Measurements from ENCODE around the gene RBP3. TPM values are rescaled to one million over a fixed set of nuclear protein-coding genes. Genes with fewer than 3 reads are reported as not detected.

The RBP3 gene
- total RNA-seq, 1 donor from 2014 or later, result not detected

DNA sequence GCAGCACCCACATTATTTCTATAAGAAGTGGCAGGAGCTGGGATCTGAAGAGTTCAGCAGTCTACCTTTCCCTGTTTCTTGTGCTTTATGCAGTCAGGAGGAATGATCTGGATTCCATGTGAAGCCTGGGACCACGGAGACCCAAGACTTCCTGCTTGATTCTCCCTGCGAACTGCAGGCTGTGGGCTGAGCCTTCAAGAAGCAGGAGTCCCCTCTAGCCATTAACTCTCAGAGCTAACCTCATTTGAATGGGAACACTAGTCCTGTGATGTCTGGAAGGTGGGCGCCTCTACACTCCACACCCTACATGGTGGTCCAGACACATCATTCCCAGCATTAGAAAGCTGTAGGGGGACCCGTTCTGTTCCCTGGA lies 874 bp upstream of the RBP3 start:
- Mint-ChIP-seq H3K9me3 (no peaks in the 10 kb centered on the region), H3K27ac (no peak overlapping the region), H3K27me3 (ENCODE audit: low read depth) (peaks cover 10% of the 10 kb centered on the region), H3K4me1 (ENCODE audit: low read depth) (no peaks in the 10 kb centered on the region), H3K4me3 (ENCODE audit: low read depth) (no peak overlapping the region), H3K36me3 (ENCODE audit: low read depth) (no peaks in the 10 kb centered on the region)
- intact Hi-C loops (cut with micrococcal nuclease), result no loop called here
- DNase-seq (ENCODE audit: low spot score), result no peak

DNA sequence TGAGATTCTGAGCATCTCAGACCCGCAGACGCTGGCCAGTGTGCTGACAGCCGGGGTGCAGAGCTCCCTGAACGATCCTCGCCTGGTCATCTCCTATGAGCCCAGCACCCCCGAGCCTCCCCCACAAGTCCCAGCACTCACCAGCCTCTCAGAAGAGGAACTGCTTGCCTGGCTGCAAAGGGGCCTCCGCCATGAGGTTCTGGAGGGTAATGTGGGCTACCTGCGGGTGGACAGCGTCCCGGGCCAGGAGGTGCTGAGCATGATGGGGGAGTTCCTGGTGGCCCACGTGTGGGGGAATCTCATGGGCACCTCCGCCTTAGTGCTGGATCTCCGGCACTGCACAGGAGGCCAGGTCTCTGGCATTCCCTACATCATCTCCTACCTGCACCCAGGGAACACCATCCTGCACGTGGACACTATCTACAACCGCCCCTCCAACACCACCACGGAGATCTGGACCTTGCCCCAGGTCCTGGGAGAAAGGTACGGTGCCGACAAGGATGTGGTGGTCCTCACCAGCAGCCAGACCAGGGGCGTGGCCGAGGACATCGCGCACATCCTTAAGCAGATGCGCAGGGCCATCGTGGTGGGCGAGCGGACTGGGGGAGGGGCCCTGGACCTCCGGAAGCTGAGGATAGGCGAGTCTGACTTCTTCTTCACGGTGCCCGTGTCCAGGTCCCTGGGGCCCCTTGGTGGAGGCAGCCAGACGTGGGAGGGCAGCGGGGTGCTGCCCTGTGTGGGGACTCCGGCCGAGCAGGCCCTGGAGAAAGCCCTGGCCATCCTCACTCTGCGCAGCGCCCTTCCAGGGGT lies 703 bp downstream of the RBP3 start:
- Mint-ChIP-seq H3K4me1 (ENCODE audit: low read depth) (no peaks in the 10 kb centered on the region), H3K27ac (no peak overlapping the region), H3K36me3 (ENCODE audit: low read depth) (no peaks in the 10 kb centered on the region), H3K27me3 (ENCODE audit: low read depth) (peaks cover 8% of the 10 kb centered on the region), H3K4me3 (ENCODE audit: low read depth) (no peak overlapping the region), H3K9me3 (no peaks in the 10 kb centered on the region)
- intact Hi-C loops (cut with micrococcal nuclease), result no loop called here
- no peak for DNase-seq (ENCODE audit: low spot score)

DNA sequence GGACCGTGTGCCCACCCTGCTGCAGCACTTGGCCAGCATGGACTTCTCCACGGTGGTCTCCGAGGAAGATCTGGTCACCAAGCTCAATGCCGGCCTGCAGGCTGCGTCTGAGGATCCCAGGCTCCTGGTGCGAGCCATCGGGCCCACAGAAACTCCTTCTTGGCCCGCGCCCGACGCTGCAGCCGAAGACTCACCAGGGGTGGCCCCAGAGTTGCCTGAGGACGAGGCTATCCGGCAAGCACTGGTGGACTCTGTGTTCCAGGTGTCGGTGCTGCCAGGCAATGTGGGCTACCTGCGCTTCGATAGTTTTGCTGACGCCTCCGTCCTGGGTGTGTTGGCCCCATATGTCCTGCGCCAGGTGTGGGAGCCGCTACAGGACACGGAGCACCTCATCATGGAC lies 1.4 kb downstream of the RBP3 start:
- H3K27ac Mint-ChIP-seq, result no peak overlapping the region
- DNase-seq (ENCODE audit: low spot score), result no peak
- H3K4me1 Mint-ChIP-seq (ENCODE audit: low read depth), result no peaks in the 10 kb centered on the region
- intact Hi-C loops (cut with micrococcal nuclease), result no loop called here
- H3K9me3 Mint-ChIP-seq, result no peaks in the 10 kb centered on the region
- no peak overlapping the region for H3K4me3 Mint-ChIP-seq (ENCODE audit: low read depth)
- H3K27me3 Mint-ChIP-seq (ENCODE audit: low read depth), result peaks cover 7% of the 10 kb centered on the region
- H3K36me3 Mint-ChIP-seq (ENCODE audit: low read depth), result no peaks in the 10 kb centered on the region

DNA sequence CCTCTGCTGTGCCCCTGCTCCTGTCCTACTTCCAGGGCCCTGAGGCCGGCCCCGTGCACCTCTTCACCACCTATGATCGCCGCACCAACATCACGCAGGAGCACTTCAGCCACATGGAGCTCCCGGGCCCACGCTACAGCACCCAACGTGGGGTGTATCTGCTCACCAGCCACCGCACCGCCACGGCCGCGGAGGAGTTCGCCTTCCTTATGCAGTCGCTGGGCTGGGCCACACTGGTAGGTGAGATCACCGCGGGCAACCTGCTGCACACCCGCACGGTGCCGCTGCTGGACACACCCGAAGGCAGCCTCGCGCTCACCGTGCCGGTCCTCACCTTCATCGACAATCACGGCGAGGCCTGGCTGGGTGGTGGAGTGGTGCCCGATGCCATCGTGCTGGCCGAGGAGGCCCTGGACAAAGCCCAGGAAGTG lies 1.8 kb downstream of the RBP3 start:
- peaks cover 3% of the 10 kb centered on the region for H3K27me3 Mint-ChIP-seq (ENCODE audit: low read depth)
- H3K4me3 Mint-ChIP-seq (ENCODE audit: low read depth), result no peak overlapping the region
- no peaks in the 10 kb centered on the region for H3K9me3 Mint-ChIP-seq
- no peaks in the 10 kb centered on the region for H3K36me3 Mint-ChIP-seq (ENCODE audit: low read depth)
- H3K4me1 Mint-ChIP-seq (ENCODE audit: low read depth), result no peaks in the 10 kb centered on the region
- H3K27ac Mint-ChIP-seq, result no peak overlapping the region
- no peak for DNase-seq (ENCODE audit: low spot score)
- intact Hi-C loops (cut with micrococcal nuclease), result no loop called here

DNA sequence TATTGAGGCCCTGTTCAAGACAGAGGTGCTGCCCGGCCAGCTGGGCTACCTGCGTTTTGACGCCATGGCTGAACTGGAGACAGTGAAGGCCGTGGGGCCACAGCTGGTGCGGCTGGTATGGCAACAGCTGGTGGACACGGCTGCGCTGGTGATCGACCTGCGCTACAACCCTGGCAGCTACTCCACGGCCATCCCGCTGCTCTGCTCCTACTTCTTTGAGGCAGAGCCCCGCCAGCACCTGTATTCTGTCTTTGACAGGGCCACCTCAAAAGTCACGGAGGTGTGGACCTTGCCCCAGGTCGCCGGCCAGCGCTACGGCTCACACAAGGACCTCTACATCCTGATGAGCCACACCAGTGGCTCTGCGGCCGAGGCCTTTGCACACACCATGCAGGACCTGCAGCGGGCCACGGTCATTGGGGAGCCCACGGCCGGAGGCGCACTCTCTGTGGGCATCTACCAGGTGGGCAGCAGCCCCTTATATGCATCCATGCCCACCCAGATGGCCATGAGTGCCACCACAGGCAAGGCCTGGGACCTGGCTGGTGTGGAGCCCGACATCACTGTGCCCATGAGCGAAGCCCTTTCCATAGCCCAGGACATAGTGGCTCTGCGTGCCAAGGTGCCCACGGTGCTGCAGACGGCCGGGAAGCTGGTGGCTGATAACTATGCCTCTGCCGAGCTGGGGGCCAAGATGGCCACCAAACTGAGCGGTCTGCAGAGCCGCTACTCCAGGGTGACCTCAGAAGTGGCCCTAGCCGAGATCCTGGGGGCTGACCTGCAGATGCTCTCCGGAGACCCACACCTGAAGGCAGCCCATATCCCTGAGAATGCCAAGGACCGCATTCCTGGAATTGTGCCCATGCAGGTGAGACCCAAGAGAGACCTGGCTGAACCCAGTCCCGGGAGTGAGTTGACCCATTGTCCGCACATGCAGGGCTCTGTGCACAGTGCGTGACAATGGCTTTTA lies 2.8 kb downstream of the RBP3 start:
- Mint-ChIP-seq H3K9me3 (no peaks in the 10 kb centered on the region), H3K4me3 (ENCODE audit: low read depth) (no peak overlapping the region), H3K36me3 (ENCODE audit: low read depth) (no peaks in the 10 kb centered on the region), H3K27me3 (ENCODE audit: low read depth) (peaks cover 2% of the 10 kb centered on the region), H3K27ac (no peak overlapping the region), H3K4me1 (ENCODE audit: low read depth) (no peaks in the 10 kb centered on the region)
- no peak for DNase-seq (ENCODE audit: low spot score)
- intact Hi-C loops (cut with micrococcal nuclease), result no loop called here

DNA sequence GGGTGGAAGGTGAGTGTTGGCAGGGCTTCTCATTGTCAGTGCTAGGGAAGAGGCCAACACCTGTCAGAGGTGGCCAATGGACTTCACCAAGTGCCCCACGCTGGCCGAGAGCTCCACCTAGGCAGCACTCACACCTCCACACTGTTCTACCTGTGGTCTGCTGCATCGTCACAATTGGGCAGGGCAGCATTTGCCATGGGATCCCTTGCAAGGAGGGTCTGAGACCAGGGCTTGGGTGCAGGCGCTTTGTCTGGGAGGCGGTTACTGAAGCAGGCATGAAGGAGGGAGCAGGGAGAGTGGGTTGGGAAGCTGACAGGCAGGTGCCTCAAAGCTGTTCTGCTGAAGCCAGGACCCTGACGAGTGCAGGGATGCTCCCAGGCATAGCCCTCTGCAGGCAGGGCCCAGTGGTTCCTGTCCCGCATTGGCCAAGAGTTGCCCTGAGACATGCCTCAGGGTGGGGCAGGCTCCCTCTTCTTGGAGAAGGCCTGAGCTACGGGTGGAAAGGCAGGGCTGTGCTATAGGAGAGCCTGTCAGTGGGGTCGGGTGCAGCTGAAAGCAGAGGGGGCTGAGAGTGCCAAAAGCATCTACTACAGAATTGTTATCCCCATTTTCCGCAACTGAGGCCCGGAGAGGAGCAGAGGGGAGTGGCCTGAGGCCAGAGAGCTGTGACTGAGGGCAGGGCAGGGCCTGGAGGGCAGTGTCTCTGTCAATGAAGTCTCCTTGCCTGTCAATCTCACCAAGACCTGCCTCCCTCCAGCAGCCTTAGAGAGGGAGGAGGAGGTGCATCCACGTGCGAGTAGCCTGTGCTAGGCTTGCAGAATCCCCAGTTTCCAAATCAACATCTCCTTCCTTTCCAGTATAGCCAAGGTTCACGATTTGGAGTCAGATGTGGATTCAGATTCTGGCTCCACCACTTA lies 4.0 kb downstream of the RBP3 start:
- intact Hi-C loops (cut with micrococcal nuclease), result no loop called here
- DNase-seq (ENCODE audit: low spot score), result no peak
- H3K36me3 Mint-ChIP-seq (ENCODE audit: low read depth), result no peaks in the 10 kb centered on the region
- H3K9me3 Mint-ChIP-seq, result no peaks in the 10 kb centered on the region
- peaks cover 2% of the 10 kb centered on the region for H3K27me3 Mint-ChIP-seq (ENCODE audit: low read depth)
- no peaks in the 10 kb centered on the region for H3K4me1 Mint-ChIP-seq (ENCODE audit: low read depth)
- H3K4me3 Mint-ChIP-seq (ENCODE audit: low read depth), result no peak overlapping the region
- no peak overlapping the region for H3K27ac Mint-ChIP-seq

DNA sequence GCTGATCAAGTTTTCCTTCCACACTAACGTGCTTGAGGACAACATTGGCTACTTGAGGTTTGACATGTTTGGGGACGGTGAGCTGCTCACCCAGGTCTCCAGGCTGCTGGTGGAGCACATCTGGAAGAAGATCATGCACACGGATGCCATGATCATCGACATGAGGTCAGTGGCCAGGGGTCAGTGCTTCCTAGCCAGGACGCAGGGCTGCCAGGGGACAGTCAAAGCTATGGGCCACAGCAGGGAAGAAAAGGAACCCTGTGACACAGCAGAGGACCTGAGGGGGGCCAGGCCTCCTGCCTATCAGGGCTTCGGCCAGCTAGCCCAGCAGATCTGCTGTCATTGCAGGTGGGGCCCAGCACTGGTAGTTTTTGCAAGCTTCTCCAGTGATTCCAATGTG lies 5.2 kb downstream of the RBP3 start:
- no peak for DNase-seq (ENCODE audit: low spot score)
- no peaks in the 10 kb centered on the region for H3K27me3 Mint-ChIP-seq (ENCODE audit: low read depth)
- no peaks in the 10 kb centered on the region for H3K9me3 Mint-ChIP-seq
- H3K4me1 Mint-ChIP-seq (ENCODE audit: low read depth), result no peaks in the 10 kb centered on the region
- H3K27ac Mint-ChIP-seq, result no peak overlapping the region
- no peak overlapping the region for H3K4me3 Mint-ChIP-seq (ENCODE audit: low read depth)
- H3K36me3 Mint-ChIP-seq (ENCODE audit: low read depth), result no peaks in the 10 kb centered on the region
- intact Hi-C loops (cut with micrococcal nuclease), result no loop called here

DNA sequence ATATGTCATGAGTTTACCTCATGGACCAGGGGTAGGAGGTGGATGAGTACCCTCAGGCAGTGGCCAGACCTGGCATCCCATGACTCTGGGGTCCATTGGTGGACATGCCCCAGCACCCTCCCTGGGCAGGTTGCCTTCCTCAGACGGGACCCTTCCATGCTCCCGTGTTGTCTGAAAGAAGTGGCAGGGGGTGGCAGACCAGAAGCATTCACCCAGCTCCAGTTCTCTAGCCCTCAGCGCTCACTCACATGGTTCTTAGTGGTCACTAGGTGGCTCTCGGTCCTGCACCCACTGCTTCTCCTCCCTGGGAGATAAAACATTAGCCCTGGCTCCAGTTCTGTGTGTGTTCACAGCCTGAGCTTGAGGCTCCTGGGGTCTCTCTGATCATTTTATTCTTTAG lies 6.0 kb downstream of the RBP3 start:
- no peak overlapping the region for H3K27ac Mint-ChIP-seq
- H3K36me3 Mint-ChIP-seq (ENCODE audit: low read depth), result no peaks in the 10 kb centered on the region
- no peak overlapping the region for H3K4me3 Mint-ChIP-seq (ENCODE audit: low read depth)
- intact Hi-C loops (cut with micrococcal nuclease), result no loop called here
- no peak for DNase-seq (ENCODE audit: low spot score)
- H3K9me3 Mint-ChIP-seq, result no peaks in the 10 kb centered on the region
- no peaks in the 10 kb centered on the region for H3K4me1 Mint-ChIP-seq (ENCODE audit: low read depth)
- H3K27me3 Mint-ChIP-seq (ENCODE audit: low read depth), result no peaks in the 10 kb centered on the region

DNA sequence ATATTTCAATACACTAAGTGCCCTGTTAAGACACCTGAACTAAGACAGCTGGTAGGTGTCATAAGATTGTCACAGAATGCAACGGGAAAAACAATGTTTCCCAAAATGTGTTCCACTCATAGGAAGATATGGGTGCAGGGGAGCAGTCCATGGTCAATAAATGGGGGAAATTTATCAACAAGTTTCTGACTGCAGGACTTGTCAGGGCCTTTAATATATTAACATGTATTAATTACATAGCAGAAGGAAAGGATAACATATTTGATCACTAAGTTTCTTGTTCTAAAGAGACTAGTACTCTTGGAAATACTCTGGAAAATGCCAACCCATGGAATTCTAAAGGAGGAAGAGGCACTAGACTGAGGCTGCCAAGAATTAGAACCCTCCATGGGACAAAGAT lies 6.7 kb downstream of the RBP3 start:
- Mint-ChIP-seq H3K4me3 (ENCODE audit: low read depth) (no peak overlapping the region), H3K27ac (no peak overlapping the region), H3K9me3 (no peaks in the 10 kb centered on the region), H3K27me3 (ENCODE audit: low read depth) (no peaks in the 10 kb centered on the region), H3K4me1 (ENCODE audit: low read depth) (no peaks in the 10 kb centered on the region), H3K36me3 (ENCODE audit: low read depth) (no peaks in the 10 kb centered on the region)
- intact Hi-C loops (cut with micrococcal nuclease), result no loop called here
- no peak for DNase-seq (ENCODE audit: low spot score)

DNA sequence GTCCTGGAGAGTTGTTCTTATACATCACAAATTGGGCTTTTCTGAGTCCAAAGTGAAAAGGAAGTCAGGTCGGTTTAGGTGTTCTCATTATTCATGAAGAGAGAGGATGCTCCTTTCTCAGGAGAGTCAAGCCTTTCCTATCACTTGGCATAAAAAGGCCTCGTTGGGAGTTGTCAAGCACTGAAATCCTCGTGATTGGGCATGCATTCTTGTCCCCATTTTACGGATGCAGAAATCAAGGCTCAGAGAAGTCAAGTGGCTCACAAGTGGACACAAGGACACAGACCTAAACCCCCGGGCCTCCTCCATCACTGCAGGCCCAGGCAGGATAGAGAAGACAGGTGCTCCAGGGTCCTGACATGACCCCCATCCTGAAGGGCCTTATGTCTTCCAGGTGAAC lies 8.5 kb downstream of the RBP3 start:
- intact Hi-C loops (cut with micrococcal nuclease), result no loop called here
- Mint-ChIP-seq H3K27ac (no peak overlapping the region), H3K9me3 (no peaks in the 10 kb centered on the region), H3K4me3 (ENCODE audit: low read depth) (no peak overlapping the region), H3K4me1 (ENCODE audit: low read depth) (peaks cover 2% of the 10 kb centered on the region), H3K36me3 (ENCODE audit: low read depth) (no peaks in the 10 kb centered on the region), H3K27me3 (ENCODE audit: low read depth) (no peaks in the 10 kb centered on the region)
- DNase-seq (ENCODE audit: low spot score), result no peak

DNA sequence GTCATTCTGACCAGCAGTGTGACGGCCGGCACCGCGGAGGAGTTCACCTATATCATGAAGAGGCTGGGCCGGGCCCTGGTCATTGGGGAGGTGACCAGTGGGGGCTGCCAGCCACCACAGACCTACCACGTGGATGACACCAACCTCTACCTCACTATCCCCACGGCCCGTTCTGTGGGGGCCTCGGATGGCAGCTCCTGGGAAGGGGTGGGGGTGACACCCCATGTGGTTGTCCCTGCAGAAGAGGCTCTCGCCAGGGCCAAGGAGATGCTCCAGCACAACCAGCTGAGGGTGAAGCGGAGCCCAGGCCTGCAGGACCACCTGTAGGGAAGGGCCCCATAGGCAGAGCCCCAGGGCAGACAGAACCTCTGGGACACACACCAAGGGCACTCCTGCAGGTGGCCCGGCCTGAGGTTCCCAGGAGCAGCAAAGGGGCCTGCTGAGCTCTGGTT lies 9.0 kb downstream of the RBP3 start:
- DNase-seq (ENCODE audit: low spot score), result no peak
- peaks cover 2% of the 10 kb centered on the region for H3K4me1 Mint-ChIP-seq (ENCODE audit: low read depth)

DNA sequence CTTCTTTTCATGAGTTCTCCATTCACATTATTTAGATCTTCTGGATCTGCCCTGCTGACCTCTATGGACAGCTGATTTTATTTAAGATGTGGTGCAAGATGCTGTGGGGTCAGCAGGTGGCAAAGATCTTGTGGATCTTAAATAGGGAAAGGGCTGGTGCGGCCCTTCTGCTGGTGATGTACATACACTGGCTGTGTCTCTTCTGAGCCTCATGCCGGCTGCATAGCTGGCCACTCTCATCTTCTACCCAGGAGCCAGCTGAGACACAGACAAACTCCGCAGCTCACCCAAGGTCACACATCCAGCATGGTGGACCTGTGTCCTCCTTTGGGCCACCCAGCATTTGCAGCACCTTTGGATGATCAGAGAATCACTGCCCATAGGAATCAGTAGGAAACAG lies 9.7 kb downstream of the RBP3 start:
- no peaks in the 10 kb centered on the region for H3K9me3 Mint-ChIP-seq
- peaks cover 2% of the 10 kb centered on the region for H3K4me1 Mint-ChIP-seq (ENCODE audit: low read depth)
- H3K27ac Mint-ChIP-seq, result no peak overlapping the region
- H3K4me3 Mint-ChIP-seq (ENCODE audit: low read depth), result no peak overlapping the region
- H3K27me3 Mint-ChIP-seq (ENCODE audit: low read depth), result no peaks in the 10 kb centered on the region
- no peak for DNase-seq (ENCODE audit: low spot score)
- intact Hi-C loops (cut with micrococcal nuclease), result no loop called here
- no peaks in the 10 kb centered on the region for H3K36me3 Mint-ChIP-seq (ENCODE audit: low read depth)

More for the DNA sequence above, 9.0 kb downstream of the RBP3 start:
- no peaks in the 10 kb centered on the region for H3K36me3 Mint-ChIP-seq (ENCODE audit: low read depth)
- no peaks in the 10 kb centered on the region for H3K27me3 Mint-ChIP-seq (ENCODE audit: low read depth)
- H3K9me3 Mint-ChIP-seq, result no peaks in the 10 kb centered on the region
- intact Hi-C loops (cut with micrococcal nuclease), result no loop called here
- H3K4me3 Mint-ChIP-seq (ENCODE audit: low read depth), result no peak overlapping the region
- no peak overlapping the region for H3K27ac Mint-ChIP-seq
